DND-41 (cell line): ENCODE results near the gene LUM.

Source experiments
- EZH2 ChIP-seq: IDR thresholded peaks from 3 replicates; pipeline ENCODE4 v1.6.1; 2012; ENCODE audit warnings: borderline replicate concordance, low read depth, mild to moderate bottlenecking, moderate library complexity, low read length, inconsistent platforms; ENCODE audit not compliant: severe bottlenecking
- TF ChIP-seq, protein P1 (sequence below): IDR thresholded peaks from 2 replicates; pipeline ENCODE4 v1.5.1; 2012; ENCODE audit warnings: borderline replicate concordance, low read length, moderate library complexity, mild to moderate bottlenecking; ENCODE audit not compliant: poor library complexity, severe bottlenecking; ENCODE audit errors: extremely low read depth

DNA sequence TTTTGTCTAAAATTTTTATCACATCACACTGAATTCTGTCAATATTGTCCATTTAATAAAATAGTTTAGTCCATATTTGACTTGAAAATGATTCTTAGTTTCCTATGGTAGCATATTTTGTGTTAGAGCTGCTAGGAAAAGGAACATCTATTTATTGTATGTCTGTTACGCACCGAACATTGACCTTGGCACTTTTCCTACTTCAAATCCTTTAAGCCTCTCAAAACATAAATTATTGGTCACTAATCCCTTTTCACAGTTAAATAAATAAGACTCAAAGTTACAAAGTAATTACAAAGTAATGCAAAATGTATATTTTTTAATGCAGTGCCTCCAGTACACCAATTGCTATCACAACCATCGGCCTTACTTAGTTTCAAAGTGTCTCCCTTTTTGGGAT, 42.8 kb upstream of the LUM start:
- TF ChIP-seq, protein P1, sequence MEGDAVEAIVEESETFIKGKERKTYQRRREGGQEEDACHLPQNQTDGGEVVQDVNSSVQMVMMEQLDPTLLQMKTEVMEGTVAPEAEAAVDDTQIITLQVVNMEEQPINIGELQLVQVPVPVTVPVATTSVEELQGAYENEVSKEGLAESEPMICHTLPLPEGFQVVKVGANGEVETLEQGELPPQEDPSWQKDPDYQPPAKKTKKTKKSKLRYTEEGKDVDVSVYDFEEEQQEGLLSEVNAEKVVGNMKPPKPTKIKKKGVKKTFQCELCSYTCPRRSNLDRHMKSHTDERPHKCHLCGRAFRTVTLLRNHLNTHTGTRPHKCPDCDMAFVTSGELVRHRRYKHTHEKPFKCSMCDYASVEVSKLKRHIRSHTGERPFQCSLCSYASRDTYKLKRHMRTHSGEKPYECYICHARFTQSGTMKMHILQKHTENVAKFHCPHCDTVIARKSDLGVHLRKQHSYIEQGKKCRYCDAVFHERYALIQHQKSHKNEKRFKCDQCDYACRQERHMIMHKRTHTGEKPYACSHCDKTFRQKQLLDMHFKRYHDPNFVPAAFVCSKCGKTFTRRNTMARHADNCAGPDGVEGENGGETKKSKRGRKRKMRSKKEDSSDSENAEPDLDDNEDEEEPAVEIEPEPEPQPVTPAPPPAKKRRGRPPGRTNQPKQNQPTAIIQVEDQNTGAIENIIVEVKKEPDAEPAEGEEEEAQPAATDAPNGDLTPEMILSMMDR, result no peak
- TF ChIP-seq EZH2, result no peak
